ENCODE measurements around the gene EFL1. TPM values are rescaled to one million over a fixed set of nuclear protein-coding genes. Genes with fewer than 3 reads are reported as not detected.
A peak's percentile ranks its signal among the peaks of the same experiment; 100 is the strongest.

The EFL1 gene
- total RNA-seq, 1 experiment from 2014 or later = 29.1 TPM

- no peak overlapping the region for H3K27ac Mint-ChIP-seq (ENCODE audit: unreplicated experiment)
- H3K36me3 Mint-ChIP-seq (ENCODE audit: insufficient read depth, unreplicated experiment) = no peaks in the 10 kb centered on the region
- no TSS peak for BruUV-seq (replicated peaks)
- H3K4me3 Mint-ChIP-seq (ENCODE audit: low read depth, unreplicated experiment) = no peak overlapping the region
- peaks cover 60% of the 10 kb centered on the region for H3K27me3 Mint-ChIP-seq (ENCODE audit: unreplicated experiment)
- no peak for TF ChIP-seq CTCF (IDR thresholded peaks at IDR 0.05; ENCODE audit: unreplicated experiment)
- intact Hi-C loops (cut with micrococcal nuclease; ENCODE audit: unreplicated experiment) = no loop called here
- CTCF ChIA-PET = interaction anchor here (0.6 kb wide), 1 partner anchor 20 kb away, joined by 4 read pairs; no protein-coding TSS in a partner anchor
- no peaks in the 10 kb centered on the region for H3K9me3 Mint-ChIP-seq (ENCODE audit: low read depth, unreplicated experiment)
- no peak for DNase-seq
- no peaks in the 10 kb centered on the region for H3K4me1 Mint-ChIP-seq (ENCODE audit: low read depth, unreplicated experiment)
These were observed 169.2 kb downstream of the EFL1 start for GRCh38 chr15:82093325-82093724.

DNA sequence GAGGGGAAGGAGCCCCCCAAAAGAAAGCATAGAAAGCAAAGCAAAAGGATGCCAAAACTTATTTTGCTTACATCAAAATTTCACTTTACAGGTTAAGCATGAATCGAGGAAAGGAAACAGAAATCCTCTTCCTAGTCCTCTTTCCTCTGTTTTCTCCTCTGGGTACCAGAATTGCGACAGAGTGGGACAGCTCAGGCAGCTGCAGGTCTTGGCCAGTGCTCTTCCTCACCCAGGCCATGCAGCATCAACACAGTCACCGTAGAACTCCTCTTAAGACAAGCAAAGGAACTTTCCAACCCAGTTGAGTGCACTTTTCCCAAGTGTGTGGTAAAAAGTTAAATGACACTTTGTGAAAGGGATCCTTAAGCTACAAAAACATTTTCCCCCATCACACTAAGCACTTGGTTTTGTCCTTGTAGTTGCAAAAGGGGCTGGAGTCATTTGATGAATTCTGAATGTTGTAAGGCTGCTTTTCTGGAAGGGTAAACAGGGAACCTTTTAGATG lies 170.8 kb downstream of the EFL1 start:
- Mint-ChIP-seq H3K27me3 (ENCODE audit: unreplicated experiment) (peaks cover 75% of the 10 kb centered on the region), H3K36me3 (ENCODE audit: insufficient read depth, unreplicated experiment) (no peaks in the 10 kb centered on the region), H3K4me3 (ENCODE audit: low read depth, unreplicated experiment) (no peak overlapping the region), H3K9me3 (ENCODE audit: low read depth, unreplicated experiment) (no peaks in the 10 kb centered on the region), H3K27ac (ENCODE audit: unreplicated experiment) (no peak overlapping the region), H3K4me1 (ENCODE audit: low read depth, unreplicated experiment) (no peaks in the 10 kb centered on the region)
- no peak for DNase-seq
- intact Hi-C loops (cut with micrococcal nuclease; ENCODE audit: unreplicated experiment) = no loop called here
- TF ChIP-seq CTCF (IDR thresholded peaks at IDR 0.05; ENCODE audit: unreplicated experiment) = no peak
- CTCF ChIA-PET = no interaction called here
- no TSS peak for BruUV-seq (replicated peaks)

DNA sequence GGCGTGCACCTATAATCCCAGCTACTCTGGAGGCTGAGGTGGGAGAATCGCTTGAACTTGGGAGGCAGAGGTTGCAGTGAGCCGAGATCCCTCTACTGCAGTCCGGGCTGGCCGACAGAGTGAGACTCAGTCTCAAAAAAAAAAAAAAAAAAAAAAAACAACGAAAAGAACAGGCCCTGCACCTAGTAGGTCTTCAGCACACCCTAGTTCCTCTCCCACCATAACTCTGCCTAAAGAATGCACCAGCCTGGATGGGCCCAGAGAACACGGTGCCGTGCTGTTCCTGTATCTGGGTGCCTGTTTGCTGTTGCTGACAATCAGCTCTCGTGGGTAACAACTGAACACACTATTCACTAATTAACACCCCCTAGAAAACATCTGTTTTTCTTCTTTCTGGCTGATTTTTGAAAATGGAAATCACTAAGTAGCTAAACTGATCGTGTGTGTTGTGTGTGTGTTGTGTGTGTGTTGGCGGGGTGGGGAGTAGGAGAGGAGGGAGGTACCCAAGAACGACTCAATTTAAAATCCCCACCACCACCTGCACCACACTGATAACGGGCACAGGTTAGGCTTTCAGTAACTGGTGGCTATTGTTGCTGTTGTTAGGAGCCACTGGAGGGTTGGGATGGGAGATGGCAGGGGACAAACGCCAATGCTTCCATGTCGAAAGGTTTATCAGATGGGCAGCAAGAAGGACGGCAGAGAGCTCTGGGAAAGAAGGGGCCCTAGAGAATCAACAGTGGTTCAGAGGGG lies 176.1 kb downstream of the EFL1 start:
- Mint-ChIP-seq H3K27me3 (ENCODE audit: unreplicated experiment) (peaks cover 92% of the 10 kb centered on the region), H3K27ac (ENCODE audit: unreplicated experiment) (no peak overlapping the region), H3K4me1 (ENCODE audit: low read depth, unreplicated experiment) (no peaks in the 10 kb centered on the region), H3K36me3 (ENCODE audit: insufficient read depth, unreplicated experiment) (no peaks in the 10 kb centered on the region), H3K9me3 (ENCODE audit: low read depth, unreplicated experiment) (no peaks in the 10 kb centered on the region), H3K4me3 (ENCODE audit: low read depth, unreplicated experiment) (no peak overlapping the region)
- BruUV-seq (replicated peaks) = no TSS peak
- intact Hi-C loops (cut with micrococcal nuclease; ENCODE audit: unreplicated experiment) = no loop called here
- CTCF ChIA-PET = interaction anchor here (1.0 kb wide), 1 partner anchor 24 kb away, joined by 3 read pairs; no protein-coding TSS in a partner anchor
- TF ChIP-seq CTCF (IDR thresholded peaks at IDR 0.05; ENCODE audit: unreplicated experiment) = no peak
- DNase-seq = no peak

- Mint-ChIP-seq H3K36me3 (ENCODE audit: insufficient read depth, unreplicated experiment) (no peaks in the 10 kb centered on the region), H3K27ac (ENCODE audit: unreplicated experiment) (no peak overlapping the region), H3K4me1 (ENCODE audit: low read depth, unreplicated experiment) (no peaks in the 10 kb centered on the region), H3K27me3 (ENCODE audit: unreplicated experiment) (peaks cover 84% of the 10 kb centered on the region), H3K9me3 (ENCODE audit: low read depth, unreplicated experiment) (no peaks in the 10 kb centered on the region), H3K4me3 (ENCODE audit: low read depth, unreplicated experiment) (no peak overlapping the region)
- CTCF ChIA-PET = interaction anchor here (0.6 to 1.0 kb wide), 2 partner anchors 24 to 268 kb away, joined by 3 read pairs; no protein-coding TSS in a partner anchor
- BruUV-seq (replicated peaks) = no TSS peak
- TF ChIP-seq CTCF (IDR thresholded peaks at IDR 0.05; ENCODE audit: unreplicated experiment) = peak; percentile 17
- DNase-seq = no peak
- intact Hi-C loops (cut with micrococcal nuclease; ENCODE audit: unreplicated experiment) = no loop called here
These were observed 180.4 kb downstream of the EFL1 start for GRCh38 chr15:82081914-82082762.
